B cell (primary cell): ENCODE data around the gene ARF6. TPM values are rescaled to one million over a fixed set of nuclear protein-coding genes. Genes with fewer than 3 reads are reported as not detected.

Source experiments
- ATAC-seq: fragments of 200-7000 bp; cut with Tn5 transposase; one replicate; pipeline ENCODE4 v1.10.0; 2021; ENCODE audit warnings: low read depth, mild to moderate bottlenecking, moderate number of reproducible peaks, moderate library complexity
- CTCF ChIA-PET: fragments of 350-600 bp; sonication (Branson Sonifier 250); formaldehyde crosslinking; loops from one replicate; lab custom pipeline; 2021; ENCODE audit warnings: antibody characterized with exemption, inconsistent platforms; lab: Charles Lee
- POLR2A ChIA-PET: fragments of 350-600 bp; sonication (Branson Sonifier 250); formaldehyde crosslinking; loops from one replicate; lab custom pipeline; 2021; ENCODE audit warnings: antibody characterized with exemption; lab: Charles Lee
- DNase-seq: peaks from one replicate; pipeline ENCODE4 v3.0.0; 2013
- H2AFZ ChIP-seq: 2 replicates; pipeline ENCODE4 v1.6.1; 2012; ENCODE audit warnings: mild to moderate bottlenecking, low read depth, low read length; ENCODE audit not compliant: insufficient read depth, poor library complexity, severe bottlenecking
- H3K27ac ChIP-seq, 2 donors: 1 replicate in 1 of 2; 2 replicates in 1 of 2; pipeline ENCODE4 v1.5.1; 2012 to 2013; ENCODE audit warnings: low read length in 2 of 2, mild to moderate bottlenecking in 2 of 2, moderate library complexity in 1 of 2
- H3K27me3 ChIP-seq, 4 experiments: fragments of 200-600 bp in 1 of 4; sonication (generic) in 1 of 4; replicated peaks in 1 of 4; 1 replicate in 2 of 4; 2 replicates in 2 of 4; pipeline versions ENCODE4 v1.6.1 to v1.7.0; 2013 to 2016; ENCODE audit warnings: low read length in 3 of 4, mild to moderate bottlenecking in 2 of 4, mixed read lengths in 1 of 4, moderate library complexity in 1 of 4; ENCODE audit not compliant: insufficient read depth in 4 of 4, control insufficient read depth in 3 of 4; ENCODE audit errors: control extremely low read depth in 1 of 4
- H3K36me3 ChIP-seq, 2 experiments: replicated peaks in 1 of 2; 1 replicate in 1 of 2; 2 replicates in 1 of 2; pipeline versions ENCODE4 v1.6.1 to v1.7.1; 2013; ENCODE audit warnings: low read length in 1 of 2; ENCODE audit not compliant: insufficient read depth in 2 of 2, control insufficient read depth in 1 of 2; ENCODE audit errors: control extremely low read depth in 1 of 2, extremely low read depth in 1 of 2
- H3K4me1 ChIP-seq, 2 donors: fragments of 200-600 bp in 1 of 2; sonication (generic) in 1 of 2; 1 replicate in 1 of 2; 2 replicates in 1 of 2; pipeline versions ENCODE4 v1.5.1 to v1.6.1; 2013 to 2017; ENCODE audit warnings: low read length in 2 of 2; ENCODE audit not compliant: control insufficient read depth in 2 of 2, insufficient read depth in 2 of 2
- H3K4me2 ChIP-seq: replicated peaks from 2 replicates; pipeline ENCODE3; 2012; ENCODE audit warnings: mild to moderate bottlenecking, low read depth, low read length; ENCODE audit not compliant: poor library complexity, severe bottlenecking
- H3K4me3 ChIP-seq, 5 experiments: fragments of 200-600 bp in 1 of 5; sonication (generic) in 1 of 5; 1 replicate in 3 of 5; 2 replicates in 2 of 5; pipeline versions ENCODE4 v1.5.1 to v1.7.0; 2011 to 2016; ENCODE audit warnings: low read length in 4 of 5, mild to moderate bottlenecking in 4 of 5, low read depth in 2 of 5, control low read depth in 1 of 5, moderate library complexity in 1 of 5; ENCODE audit not compliant: insufficient read depth in 1 of 5; ENCODE audit errors: control extremely low read depth in 1 of 5, extremely low read depth in 1 of 5
- H3K79me2 ChIP-seq: fragments of 200-600 bp; sonication (generic); one replicate; pipeline ENCODE4 v1.6.0; 2016; ENCODE audit warnings: low read length; ENCODE audit not compliant: control insufficient read depth, insufficient read depth
- H3K9ac ChIP-seq: fragments of 200-600 bp; sonication (generic); 2 replicates; pipeline ENCODE4 v1.6.1; 2017; ENCODE audit warnings: mild to moderate bottlenecking, low read length, moderate library complexity
- H3K9me3 ChIP-seq, 3 donors: one replicate each; pipeline versions ENCODE4 v1.6.1 to v1.7.1; 2013; ENCODE audit warnings: low read length in 2 of 3; ENCODE audit not compliant: control insufficient read depth in 2 of 3, insufficient read depth in 1 of 3; ENCODE audit errors: control extremely low read depth in 1 of 3
- H4K20me1 ChIP-seq: 2 replicates; pipeline ENCODE4 v1.6.0; 2012; ENCODE audit warnings: mild to moderate bottlenecking, low read length; ENCODE audit not compliant: insufficient read depth, control insufficient read depth, poor library complexity, severe bottlenecking
- H3K27ac Mint-ChIP-seq: one replicate; pipeline ENCODE4 v1.8.0; 2021; ENCODE audit warnings: mixed read lengths
- H3K27me3 Mint-ChIP-seq: one replicate; pipeline ENCODE4 v1.8.0; 2021; ENCODE audit warnings: mixed read lengths
- H3K4me1 Mint-ChIP-seq: one replicate; pipeline ENCODE4 v1.8.0; 2021; ENCODE audit warnings: mixed read lengths
- H3K4me3 Mint-ChIP-seq: one replicate; pipeline ENCODE4 v1.8.0; 2021; ENCODE audit warnings: mixed read lengths
- H3K9me3 Mint-ChIP-seq: one replicate; pipeline ENCODE4 v1.8.0; 2022; ENCODE audit warnings: mixed read lengths; ENCODE audit not compliant: insufficient read depth
- EZH2 ChIP-seq: IDR thresholded peaks from 2 replicates; pipeline ENCODE4 v1.6.1; 2012; ENCODE audit warnings: borderline replicate concordance, low read depth, mild to moderate bottlenecking, moderate library complexity, low read length; ENCODE audit not compliant: insufficient read depth, poor library complexity, severe bottlenecking
- WGBS: methylation state at CpG from one replicate; pipeline ENCODE4 v1.1.5; 2013; ENCODE audit warnings: missing lambda C conversion rate; ENCODE audit not compliant: insufficient coverage; 5-methylcytosine and 5-hydroxymethylcytosine counted together
- intact Hi-C: fragments of 100-400 bp; cut with micrococcal nuclease; formaldehyde crosslinking; loops from one replicate; pipeline ENCODE4 v1.10.0; 2022
- polyA plus RNA-seq: library from polyadenylated mRNA; depleted of rRNA; stranded (reverse); fragments of >200 nt; gene quantifications from 2 replicates; pipeline ENCODE4 v1.2.3, GENCODE V29; 2012
- total RNA-seq, 2 donors: library from RNA; stranded (reverse); fragments of 120-200 nt in 1 of 2; gene quantifications; 1 replicate in 1 of 2; 2 replicates in 1 of 2; pipeline versions ENCODE4 v1.2.3 to v1.2.4, GENCODE V29; 2013 to 2022
- TF ChIP-seq, protein P1 (sequence below): fragments of 200-600 bp; IDR thresholded peaks from one replicate; pipeline ENCODE4 v1.8.0; 2022; ENCODE audit warnings: antibody characterized with exemption, mild to moderate bottlenecking

ARF6 gene
- total and polyA plus RNA-seq, 2 donors (not counting 1 experiment from before 2014, with no cell fraction given): 96.6 to 135 TPM

DNA sequence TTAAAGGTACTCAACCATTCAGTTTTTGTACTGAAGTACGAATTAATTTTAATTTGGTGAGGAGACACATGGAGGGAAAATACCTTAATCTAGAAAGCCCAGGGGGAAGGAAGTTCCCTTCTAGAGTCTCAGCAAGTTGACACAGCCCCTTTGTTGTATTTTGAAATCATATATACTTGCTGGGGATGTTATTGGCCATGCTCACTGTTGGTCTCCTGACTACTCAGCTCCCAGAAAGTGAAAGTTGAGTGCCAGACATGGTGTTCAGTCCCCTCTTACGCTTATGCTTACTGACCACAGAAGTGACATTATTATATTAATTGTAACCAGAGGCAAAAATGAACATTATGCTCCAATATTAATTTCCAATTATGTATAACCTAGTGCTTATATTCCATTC is 28.1 kb downstream of the ARF6 start:
- TF ChIP-seq EZH2: no peak
- TF ChIP-seq, protein P1, sequence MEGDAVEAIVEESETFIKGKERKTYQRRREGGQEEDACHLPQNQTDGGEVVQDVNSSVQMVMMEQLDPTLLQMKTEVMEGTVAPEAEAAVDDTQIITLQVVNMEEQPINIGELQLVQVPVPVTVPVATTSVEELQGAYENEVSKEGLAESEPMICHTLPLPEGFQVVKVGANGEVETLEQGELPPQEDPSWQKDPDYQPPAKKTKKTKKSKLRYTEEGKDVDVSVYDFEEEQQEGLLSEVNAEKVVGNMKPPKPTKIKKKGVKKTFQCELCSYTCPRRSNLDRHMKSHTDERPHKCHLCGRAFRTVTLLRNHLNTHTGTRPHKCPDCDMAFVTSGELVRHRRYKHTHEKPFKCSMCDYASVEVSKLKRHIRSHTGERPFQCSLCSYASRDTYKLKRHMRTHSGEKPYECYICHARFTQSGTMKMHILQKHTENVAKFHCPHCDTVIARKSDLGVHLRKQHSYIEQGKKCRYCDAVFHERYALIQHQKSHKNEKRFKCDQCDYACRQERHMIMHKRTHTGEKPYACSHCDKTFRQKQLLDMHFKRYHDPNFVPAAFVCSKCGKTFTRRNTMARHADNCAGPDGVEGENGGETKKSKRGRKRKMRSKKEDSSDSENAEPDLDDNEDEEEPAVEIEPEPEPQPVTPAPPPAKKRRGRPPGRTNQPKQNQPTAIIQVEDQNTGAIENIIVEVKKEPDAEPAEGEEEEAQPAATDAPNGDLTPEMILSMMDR: no peak

DNA sequence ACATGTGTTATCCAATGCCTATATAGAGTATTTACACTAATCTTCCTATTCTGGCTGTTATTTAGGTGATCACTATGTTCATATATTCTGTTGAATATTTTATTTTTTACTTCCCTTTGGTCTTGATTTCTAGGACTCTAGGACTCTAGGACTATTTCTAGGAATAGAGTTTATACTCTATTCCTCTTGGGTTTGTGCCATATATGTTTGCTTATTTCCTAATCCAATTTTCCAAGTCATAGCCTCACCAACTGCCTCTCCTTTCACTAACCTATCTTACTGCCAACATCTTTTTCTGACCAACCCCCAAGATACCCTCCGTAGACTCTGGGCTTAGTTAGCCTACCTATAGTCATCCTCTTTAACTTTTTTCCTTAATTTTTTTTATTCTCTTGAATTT is 28.5 kb downstream of the ARF6 start:
- intact Hi-C loops: no loop called here
- TF ChIP-seq, protein P1: no peak
- TF ChIP-seq EZH2: no peak
- ATAC-seq: peak; percentile 9
- Mint-ChIP-seq H3K27me3 (no peaks in the 10 kb centered on the region), H3K9me3 (no peaks in the 10 kb centered on the region), H3K4me3 (no peak overlapping the region), H3K27ac (no peak overlapping the region), H3K4me1 (peaks cover 35% of the 10 kb centered on the region)
- Histone ChIP-seq H3K36me3 (no peaks in the 10 kb centered on the region), H3K9me3 (peaks cover 0 to 1% (median 0%) of the 10 kb centered on the region in 3 donors), H3K4me2 (peak overlapping the region; percentile 41), H4K20me1 (no peaks in the 10 kb centered on the region), H2AFZ (no peak overlapping the region), H3K4me1 (peaks cover 21 to 28% of the 10 kb centered on the region in 2 donors), H3K27me3 (no peaks in the 10 kb centered on the region), H3K79me2 (no peaks in the 10 kb centered on the region), H3K27ac (no peak overlapping the region), H3K4me3 (peak overlapping the region in 1 of 5 experiments; percentile 28), H3K9ac (peak overlapping the region; percentile 6)
- POLR2A ChIA-PET: no interaction called here
- CTCF ChIA-PET: no interaction called here
- WGBS: 100% methylated on average over 1 of the region's 1 CpG
- no peak for DNase-seq

More for the DNA sequence above, 28.1 kb downstream of the ARF6 start:
- Histone ChIP-seq H3K4me2 (peak overlapping the region; percentile 41), H3K79me2 (no peaks in the 10 kb centered on the region), H3K36me3 (no peaks in the 10 kb centered on the region), H4K20me1 (no peaks in the 10 kb centered on the region), H2AFZ (no peak overlapping the region), H3K4me3 (peak overlapping the region in 1 of 5 experiments; percentile 28), H3K9ac (peak overlapping the region; percentile 6), H3K9me3 (peaks cover 0 to 1% (median 0%) of the 10 kb centered on the region in 3 donors), H3K27me3 (no peaks in the 10 kb centered on the region), H3K27ac (no peak overlapping the region), H3K4me1 (peaks cover 21 to 28% of the 10 kb centered on the region in 2 donors)
- POLR2A ChIA-PET: no interaction called here
- WGBS: 0% methylated on average over 1 of the region's 2 CpGs
- ATAC-seq (peak; percentile 71), DNase-seq (peak; percentile 62)
- intact Hi-C loops: no loop called here
- H3K9me3 Mint-ChIP-seq: no peaks in the 10 kb centered on the region
- H3K27ac Mint-ChIP-seq: peak overlapping the region; percentile 76
- H3K27me3 Mint-ChIP-seq: no peaks in the 10 kb centered on the region
- peak overlapping the region; percentile 64 for H3K4me3 Mint-ChIP-seq
- CTCF ChIA-PET: no interaction called here
- H3K4me1 Mint-ChIP-seq: peaks cover 35% of the 10 kb centered on the region
